GM19438 (cell line): ENCODE data around the gene ZBTB21.
"Not testable (repeated sequence)": the region's sequence is repeated elsewhere in the genome, so short reads cannot be mapped to it uniquely, and the experiment has no call there.

Source experiments
- ATAC-seq: cut with Tn5 transposase; IDR thresholded peaks from one replicate; pipeline ENCODE4 v1.9.1; 2021; ENCODE audit warnings: low read depth; ENCODE audit not compliant: unreplicated experiment

Gene ZBTB21

GRCh38 chr21:41973427-41973831, 36.7 kb downstream of the ZBTB21 start:
- ATAC-seq: no peak

- ATAC-seq: no peak
These were observed 37.5 kb downstream of the ZBTB21 start for GRCh38 chr21:41972511-41973205.

- ATAC-seq: no peak
These were observed 38.3 kb downstream of the ZBTB21 start for GRCh38 chr21:41971891-41972290.

GRCh38 chr21:41970751-41971653, 39.2 kb downstream of the ZBTB21 start:
- no peak for ATAC-seq

GRCh38 chr21:41970106-41970391, 40.1 kb downstream of the ZBTB21 start:
- ATAC-seq: no peak

- no peak for ATAC-seq
These were observed 42.5 kb downstream of the ZBTB21 start for GRCh38 chr21:41967708-41968107.

GRCh38 chr21:41966872-41967621, 43.1 kb downstream of the ZBTB21 start:
- no peak for ATAC-seq

GRCh38 chr21:41966041-41966833, 43.9 kb downstream of the ZBTB21 start:
- no peak for ATAC-seq

- no peak for ATAC-seq
These were observed 44.6 kb downstream of the ZBTB21 start for GRCh38 chr21:41965461-41966013.

- no peak for ATAC-seq
These were observed 45.1 kb downstream of the ZBTB21 start for GRCh38 chr21:41965045-41965444.

- ATAC-seq: no peak
These were observed 46.0 kb downstream of the ZBTB21 start for GRCh38 chr21:41964171-41964570.

- ATAC-seq: no peak
These were observed 47.7 kb downstream of the ZBTB21 start for GRCh38 chr21:41962425-41962966.

- ATAC-seq: no peak
These were observed 48.4 kb downstream of the ZBTB21 start for GRCh38 chr21:41961753-41962152.

- ATAC-seq: no peak
These were observed 48.9 kb downstream of the ZBTB21 start for GRCh38 chr21:41961282-41961701.

GRCh38 chr21:41960386-41960785, 49.8 kb downstream of the ZBTB21 start:
- no peak for ATAC-seq

GRCh38 chr21:41959697-41960096, 50.5 kb downstream of the ZBTB21 start:
- not testable (repeated sequence) for ATAC-seq

- ATAC-seq: no peak
These were observed 51.1 kb downstream of the ZBTB21 start for GRCh38 chr21:41958886-41959563.

- no peak for ATAC-seq
These were observed 52.0 kb downstream of the ZBTB21 start for GRCh38 chr21:41957991-41958766.
